Mucosa of rectum (tissue), 2 donors: ENCODE measurements around the gene ANKRD7.

Experiments
- H3K27ac ChIP-seq, 2 donors: one replicate each; pipeline ENCODE4 v1.7.0; 2013; ENCODE audit warnings: inconsistent platforms in 2 of 2, low read depth in 2 of 2, low read length in 2 of 2
- H3K27me3 ChIP-seq, 2 donors: one replicate each; pipeline ENCODE4 v1.7.0; 2013; ENCODE audit warnings: low read length in 2 of 2; ENCODE audit not compliant: control insufficient read depth in 2 of 2, insufficient read depth in 2 of 2
- H3K36me3 ChIP-seq, 2 donors: one replicate each; pipeline ENCODE4 v1.7.0; 2013; ENCODE audit warnings: low read length in 2 of 2; ENCODE audit not compliant: control insufficient read depth in 2 of 2, insufficient read depth in 2 of 2
- H3K4me1 ChIP-seq, 2 donors: one replicate each; pipeline ENCODE4 v1.7.0; 2013; ENCODE audit warnings: low read length in 2 of 2, mild to moderate bottlenecking in 1 of 2; ENCODE audit not compliant: control insufficient read depth in 2 of 2, insufficient read depth in 2 of 2
- H3K4me3 ChIP-seq, 2 donors: one replicate each; pipeline ENCODE4 v1.7.0; 2013; ENCODE audit warnings: low read length in 2 of 2
- H3K9ac ChIP-seq, 2 donors: one replicate each; pipeline ENCODE4 v1.7.0; 2013; ENCODE audit warnings: low read length in 2 of 2, low read depth in 1 of 2, mild to moderate bottlenecking in 1 of 2
- H3K9me3 ChIP-seq, 2 donors: one replicate each; pipeline ENCODE4 v1.7.0; 2013; ENCODE audit warnings: low read length in 2 of 2; ENCODE audit not compliant: control insufficient read depth in 2 of 2
- donor health status: healthy.
- donor health status: Normal muscosa, but diverticular disease.

Gene ANKRD7, protein sequence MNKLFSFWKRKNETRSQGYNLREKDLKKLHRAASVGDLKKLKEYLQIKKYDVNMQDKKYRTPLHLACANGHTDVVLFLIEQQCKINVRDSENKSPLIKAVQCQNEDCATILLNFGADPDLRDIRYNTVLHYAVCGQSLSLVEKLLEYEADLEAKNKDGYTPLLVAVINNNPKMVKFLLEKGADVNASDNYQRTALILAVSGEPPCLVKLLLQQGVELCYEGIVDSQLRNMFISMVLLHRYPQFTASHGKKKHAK

DNA sequence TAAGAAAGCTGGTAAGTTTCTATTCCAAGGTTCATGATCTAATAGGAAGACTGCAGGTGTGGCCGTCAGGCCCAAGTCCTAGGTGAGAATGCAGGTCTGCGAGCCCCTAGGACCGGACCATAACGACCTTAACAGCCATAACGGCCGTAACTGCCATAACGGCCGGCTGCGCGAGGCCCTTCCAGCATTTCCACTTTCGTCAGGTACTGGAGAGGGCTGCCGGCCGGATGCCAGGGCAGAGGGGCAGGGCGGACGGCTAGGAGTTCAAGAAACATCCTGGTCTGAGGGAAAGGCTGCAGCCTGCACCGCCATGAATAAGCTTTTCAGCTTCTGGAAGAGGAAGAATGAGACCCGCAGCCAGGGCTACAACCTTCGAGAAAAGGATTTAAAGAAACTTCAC lies at the start of gene ANKRD7:
Gene ANKRD7, plus strand, starts transcription at position 184 of the 400 bp plus-strand sequence. Its CDS starts 127 bp downstream, at position 311.
- H3K9ac ChIP-seq: no peak within 1 kb of the TSS
- no peaks in the 10 kb centered on the region for H3K9me3 ChIP-seq
- H3K27me3 ChIP-seq: no peaks in the 10 kb centered on the region
- no peak within 1 kb of the TSS for H3K4me3 ChIP-seq
- H3K27ac ChIP-seq: no peak within 1 kb of the TSS
- H3K4me1 ChIP-seq: no peaks in the 10 kb centered on the region
- no peaks in the 10 kb centered on the region for H3K36me3 ChIP-seq

GRCh38 chr7:118175740-118176139 lies 48.8 kb upstream of the ANKRD7 start:
- H3K36me3 ChIP-seq: no peaks in the 10 kb centered on the region
- H3K27me3 ChIP-seq: no peaks in the 10 kb centered on the region
- H3K9ac ChIP-seq: no peak overlapping the region
- no peaks in the 10 kb centered on the region for H3K4me1 ChIP-seq
- H3K9me3 ChIP-seq: no peaks in the 10 kb centered on the region
- H3K27ac ChIP-seq: no peak overlapping the region
- no peak overlapping the region for H3K4me3 ChIP-seq

DNA sequence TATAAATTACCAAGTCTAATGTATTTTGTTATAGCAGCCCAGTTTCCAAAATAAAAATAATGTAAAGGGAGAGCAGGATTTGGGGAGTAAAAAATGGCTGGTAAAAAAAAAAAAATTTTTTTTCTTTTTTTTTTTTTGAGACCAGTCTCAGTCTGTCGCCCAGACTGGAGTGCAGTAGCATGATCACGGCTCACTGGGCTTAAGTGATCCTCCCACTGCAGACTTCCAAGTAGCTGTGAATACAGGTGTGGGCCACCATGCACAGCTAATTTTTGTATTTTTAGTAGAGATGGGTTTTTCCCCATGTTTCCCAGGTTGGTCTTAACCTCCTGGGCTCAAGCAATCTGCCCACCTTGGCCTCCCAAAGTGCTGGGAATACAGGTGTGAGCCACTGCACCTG lies 45.3 kb upstream of the ANKRD7 start:
- H3K4me1 ChIP-seq: peaks cover 0 to 4% of the 10 kb centered on the region in 2 donors
- H3K4me3 ChIP-seq: no peak overlapping the region
- no peak overlapping the region for H3K9ac ChIP-seq
- H3K27me3 ChIP-seq: no peaks in the 10 kb centered on the region
- no peak overlapping the region for H3K27ac ChIP-seq
- no peaks in the 10 kb centered on the region for H3K9me3 ChIP-seq
- no peaks in the 10 kb centered on the region for H3K36me3 ChIP-seq

GRCh38 chr7:118182593-118183427 lies 41.7 kb upstream of the ANKRD7 start:
- peak overlapping the region; percentile 96 to 98 for H3K9ac ChIP-seq
- H3K4me1 ChIP-seq: peaks cover 11 to 17% of the 10 kb centered on the region in 2 donors
- H3K27me3 ChIP-seq: no peaks in the 10 kb centered on the region
- H3K4me3 ChIP-seq: peak overlapping the region; percentile 99 to 100
- peaks cover 3 to 11% of the 10 kb centered on the region in 2 donors for H3K36me3 ChIP-seq
- H3K27ac ChIP-seq: peak overlapping the region; percentile 93 to 97
- H3K9me3 ChIP-seq: no peaks in the 10 kb centered on the region

DNA sequence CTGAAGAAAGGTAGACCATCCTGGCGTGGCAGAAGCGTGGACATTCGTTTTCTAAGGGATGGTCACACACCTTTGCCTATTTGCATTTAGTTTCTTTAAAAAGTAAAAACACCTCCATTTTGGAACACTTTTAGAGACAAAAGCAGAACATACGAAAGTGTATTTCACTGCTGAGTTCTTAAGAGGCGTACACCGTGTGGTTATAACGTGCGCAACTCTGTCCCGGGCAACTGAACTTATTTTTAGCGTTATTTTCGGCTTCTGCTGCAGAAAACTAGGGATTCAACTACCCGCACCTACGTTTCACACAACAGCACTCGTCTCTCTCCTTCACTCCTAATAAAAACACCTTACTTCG lies 41.1 kb upstream of the ANKRD7 start:
- peaks cover 11 to 17% of the 10 kb centered on the region in 2 donors for H3K4me1 ChIP-seq
- H3K4me3 ChIP-seq: peak overlapping the region; percentile 99 to 100
- peaks cover 9 to 16% of the 10 kb centered on the region in 2 donors for H3K36me3 ChIP-seq
- H3K9ac ChIP-seq: peak overlapping the region; percentile 96 to 98
- H3K27ac ChIP-seq: peak overlapping the region; percentile 93 to 97
- H3K27me3 ChIP-seq: no peaks in the 10 kb centered on the region
- no peaks in the 10 kb centered on the region for H3K9me3 ChIP-seq

- H3K9me3 ChIP-seq: no peaks in the 10 kb centered on the region
- H3K9ac ChIP-seq: peak within 1 kb of the TSS; percentile 96 to 98
- H3K36me3 ChIP-seq: peaks cover 15 to 20% of the 10 kb centered on the region in 2 donors
- H3K4me3 ChIP-seq: peak within 1 kb of the TSS; percentile 99 to 100
- no peaks in the 10 kb centered on the region for H3K27me3 ChIP-seq
- H3K27ac ChIP-seq: peak within 1 kb of the TSS; percentile 93 to 97
- H3K4me1 ChIP-seq: peaks cover 11 to 17% of the 10 kb centered on the region in 2 donors
Measured at GRCh38 chr7:118183786-118184564, 40.5 kb upstream of the ANKRD7 start, which contains the start of gene LSM8. Gene LSM8 (plus strand): TSS chr7:118184164. CDS start chr7:118184224, 60 bp downstream.

- Histone ChIP-seq H3K27ac (peak overlapping the region; percentile 93 to 97), H3K36me3 (peaks cover 16 to 20% of the 10 kb centered on the region in 2 donors), H3K9ac (peak overlapping the region; percentile 90 to 96), H3K4me3 (peak overlapping the region; percentile 99 to 100), H3K27me3 (no peaks in the 10 kb centered on the region), H3K4me1 (peaks cover 11 to 17% of the 10 kb centered on the region in 2 donors), H3K9me3 (no peaks in the 10 kb centered on the region)
Measured at GRCh38 chr7:118184565-118184940, 40.0 kb upstream of the ANKRD7 start.

GRCh38 chr7:118185163-118185860 lies 39.2 kb upstream of the ANKRD7 start:
- peak overlapping the region; percentile 99 to 100 for H3K4me3 ChIP-seq
- no peak overlapping the region for H3K27ac ChIP-seq
- H3K27me3 ChIP-seq: no peaks in the 10 kb centered on the region
- H3K4me1 ChIP-seq: peaks cover 11 to 17% of the 10 kb centered on the region in 2 donors
- peak overlapping the region in 1 of 2 donors; percentile 96 for H3K9ac ChIP-seq
- H3K9me3 ChIP-seq: no peaks in the 10 kb centered on the region
- H3K36me3 ChIP-seq: peaks cover 16 to 20% of the 10 kb centered on the region in 2 donors

DNA sequence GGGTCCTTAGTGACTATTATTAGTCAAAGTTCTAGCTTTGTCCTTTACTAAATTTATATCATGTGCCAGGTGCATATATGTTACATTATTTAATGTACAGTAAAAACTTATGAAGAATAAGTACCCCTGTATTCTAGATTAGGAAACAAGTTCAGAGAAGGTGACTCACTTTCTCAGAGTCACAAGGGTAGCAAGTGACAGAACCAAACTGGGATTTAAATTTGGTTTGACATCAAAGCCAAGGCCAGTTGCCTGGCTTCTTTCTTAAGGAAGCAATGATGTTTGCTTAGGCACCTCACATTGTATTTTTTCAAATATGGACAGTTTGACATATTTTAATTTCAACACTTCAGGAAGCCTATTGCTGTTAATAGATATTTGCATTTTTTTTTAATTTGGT lies 38.0 kb upstream of the ANKRD7 start:
- Histone ChIP-seq H3K36me3 (peaks cover 21 to 24% of the 10 kb centered on the region in 2 donors), H3K27ac (no peak overlapping the region), H3K4me1 (peaks cover 11 to 17% of the 10 kb centered on the region in 2 donors), H3K9me3 (no peaks in the 10 kb centered on the region), H3K9ac (no peak overlapping the region), H3K27me3 (no peaks in the 10 kb centered on the region), H3K4me3 (no peak overlapping the region)
